GM21576 (cell line): ENCODE results near the gene SEMA4D.

Experiments
- ATAC-seq: cut with Tn5 transposase; IDR thresholded peaks from one replicate; pipeline ENCODE4 v1.9.1; 2021; ENCODE audit warnings: mild to moderate bottlenecking, moderate library complexity; ENCODE audit not compliant: unreplicated experiment

SEMA4D gene

DNA sequence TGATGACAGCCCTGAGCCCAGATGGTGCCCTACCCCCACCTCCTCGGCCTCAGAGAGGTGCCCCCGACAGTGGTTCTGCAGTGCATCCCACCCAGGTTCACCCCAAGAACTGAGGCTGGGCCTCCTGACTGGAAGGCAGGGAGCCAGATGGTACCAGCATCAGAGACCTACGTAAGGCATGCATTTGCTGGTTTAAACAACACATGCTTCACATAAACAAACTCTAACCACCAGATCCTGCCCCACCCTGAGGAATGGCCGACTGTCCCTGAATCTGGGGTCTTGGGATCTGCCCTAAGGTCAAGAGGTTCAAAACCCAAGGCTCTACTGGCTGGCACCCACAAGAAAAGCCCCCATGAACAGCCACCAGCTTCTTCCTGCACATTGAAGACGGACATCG is 106.3 kb downstream of the SEMA4D start:
- no peak for ATAC-seq

DNA sequence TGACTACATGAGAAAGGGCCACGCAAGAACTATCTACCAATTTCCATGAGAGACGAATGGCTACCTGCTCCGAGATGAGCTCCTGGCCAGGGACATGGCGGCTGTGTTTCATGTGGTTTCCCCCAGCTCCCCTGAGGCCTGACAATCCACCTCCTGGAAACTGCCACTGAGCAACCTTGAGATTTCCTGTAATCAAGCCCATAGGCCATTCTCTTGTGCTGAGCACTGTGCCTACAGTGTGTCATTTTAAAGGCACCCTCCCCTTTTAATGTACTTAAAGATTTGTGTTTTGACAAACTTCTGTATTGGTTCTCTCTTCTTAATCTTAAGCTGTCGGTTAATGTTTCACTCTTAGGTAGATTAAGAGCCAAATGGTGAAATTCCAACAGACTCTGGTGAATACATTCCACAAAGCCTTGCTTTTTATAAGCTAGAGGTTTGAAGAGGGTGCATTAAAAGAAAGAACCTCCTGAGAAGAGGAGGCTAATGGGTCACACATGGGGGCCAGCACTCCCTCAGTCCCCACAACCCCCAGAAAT is 107.3 kb downstream of the SEMA4D start:
- ATAC-seq = no peak

DNA sequence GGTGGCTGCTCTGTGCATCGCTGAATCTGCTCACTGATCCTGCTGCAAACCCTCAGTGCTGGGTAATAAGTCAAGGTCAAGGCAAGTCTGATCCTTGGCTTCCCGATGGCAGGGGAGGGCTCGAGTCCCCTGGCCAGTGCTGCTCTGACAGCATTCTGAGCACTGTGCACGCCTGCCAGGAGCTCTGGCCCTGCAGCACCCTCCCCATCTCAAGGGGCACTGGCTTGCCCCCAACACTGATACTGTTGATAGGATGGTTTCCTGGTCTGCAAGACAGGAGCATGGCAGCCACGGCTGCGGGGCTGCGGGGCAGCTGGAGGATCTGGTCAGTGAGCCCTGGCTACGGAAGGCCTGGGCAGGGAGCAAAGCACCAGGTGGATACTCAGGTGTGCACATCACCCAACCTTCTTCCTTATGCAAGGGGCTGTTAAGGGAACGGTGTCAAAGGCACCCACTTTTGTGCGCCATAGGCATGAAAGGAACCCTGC is 107.8 kb downstream of the SEMA4D start:
- ATAC-seq = no peak

GRCh38 chr9:89388868-89389177 is 109.1 kb downstream of the SEMA4D start:
- no peak for ATAC-seq

DNA sequence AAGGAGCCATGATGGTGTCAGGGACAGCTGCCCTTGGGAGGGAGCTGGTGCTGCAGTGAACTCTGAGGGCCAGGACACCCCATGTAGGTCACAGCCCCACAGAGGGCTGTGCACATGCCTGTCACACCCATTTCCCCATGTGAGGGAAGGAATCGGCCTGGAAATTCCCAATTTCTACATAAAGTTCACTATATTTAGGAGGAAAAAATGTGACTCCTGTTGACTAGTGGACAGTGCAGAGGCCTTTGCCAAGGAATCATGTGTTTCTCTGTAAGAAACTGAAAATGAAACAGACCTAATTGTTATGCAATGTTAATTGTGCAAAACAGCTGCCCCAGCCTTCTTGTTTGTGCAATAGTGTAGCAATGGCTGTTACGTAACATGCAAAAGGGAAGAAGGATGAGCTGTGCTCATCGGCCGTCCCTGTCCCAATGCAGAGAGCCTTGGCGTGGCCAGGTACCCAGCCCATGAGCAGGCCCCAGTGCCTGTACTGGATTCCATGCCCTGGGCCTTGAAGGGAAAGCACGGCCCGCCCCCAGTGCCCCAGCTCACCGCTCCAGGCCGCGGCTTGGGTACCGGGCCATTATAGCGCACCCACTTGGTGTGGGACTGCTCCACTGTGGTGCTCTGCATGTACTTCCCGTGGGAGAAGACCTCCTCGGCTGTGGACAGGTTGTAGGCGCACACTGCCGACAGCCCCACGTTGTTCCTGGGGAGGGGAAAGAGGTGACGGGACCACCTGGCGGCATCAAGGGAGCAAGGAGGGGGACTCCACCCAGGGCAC is 109.6 kb downstream of the SEMA4D start:
- no peak for ATAC-seq

- ATAC-seq = no peak
Observed at GRCh38 chr9:89387197-89387849, 110.6 kb downstream of the SEMA4D start.

DNA sequence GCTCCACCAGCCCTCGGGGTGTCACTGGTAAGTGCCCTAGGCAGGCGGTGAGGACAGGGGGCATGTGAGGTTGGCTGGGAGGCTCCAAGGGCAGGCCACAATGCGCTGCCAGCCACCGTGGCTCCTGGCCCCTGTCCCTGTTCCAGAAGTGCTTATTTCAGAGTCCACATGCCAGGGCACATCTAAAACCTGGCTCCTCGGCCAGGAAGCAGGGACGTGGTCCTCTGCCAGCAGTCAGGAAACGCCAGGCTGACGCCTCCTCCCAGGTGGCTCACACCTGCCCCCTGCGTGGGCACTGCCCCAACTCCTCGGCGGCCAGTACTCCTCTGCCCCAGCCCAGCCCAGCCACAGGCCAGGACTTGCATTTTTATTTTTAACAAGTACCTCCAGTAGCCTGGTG is 111.1 kb downstream of the SEMA4D start:
- no peak for ATAC-seq

- ATAC-seq = no peak
Observed at GRCh38 chr9:89386206-89386605, 111.7 kb downstream of the SEMA4D start.

DNA sequence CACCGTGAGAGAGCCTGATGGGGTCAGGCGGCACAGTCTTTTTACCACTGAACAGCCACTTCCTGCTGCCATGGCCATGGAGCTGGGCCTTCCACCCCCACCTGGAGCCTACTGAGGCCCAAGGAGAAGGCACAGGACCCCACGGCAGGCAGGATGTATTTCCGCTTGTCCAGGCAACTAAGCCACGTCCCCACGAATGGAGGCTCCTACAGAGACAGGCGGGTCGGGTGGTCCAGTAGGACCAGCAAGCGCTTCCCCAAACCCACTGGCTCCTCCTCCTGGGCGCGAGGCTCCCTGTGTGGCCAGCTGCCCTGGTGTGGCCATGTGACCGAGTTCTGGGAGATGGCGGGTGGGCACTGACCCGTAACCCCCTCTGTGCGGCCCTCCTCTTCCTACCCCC is 113.1 kb downstream of the SEMA4D start:
- no peak for ATAC-seq

GRCh38 chr9:89383721-89384300 is 114.1 kb downstream of the SEMA4D start:
- ATAC-seq = no peak

DNA sequence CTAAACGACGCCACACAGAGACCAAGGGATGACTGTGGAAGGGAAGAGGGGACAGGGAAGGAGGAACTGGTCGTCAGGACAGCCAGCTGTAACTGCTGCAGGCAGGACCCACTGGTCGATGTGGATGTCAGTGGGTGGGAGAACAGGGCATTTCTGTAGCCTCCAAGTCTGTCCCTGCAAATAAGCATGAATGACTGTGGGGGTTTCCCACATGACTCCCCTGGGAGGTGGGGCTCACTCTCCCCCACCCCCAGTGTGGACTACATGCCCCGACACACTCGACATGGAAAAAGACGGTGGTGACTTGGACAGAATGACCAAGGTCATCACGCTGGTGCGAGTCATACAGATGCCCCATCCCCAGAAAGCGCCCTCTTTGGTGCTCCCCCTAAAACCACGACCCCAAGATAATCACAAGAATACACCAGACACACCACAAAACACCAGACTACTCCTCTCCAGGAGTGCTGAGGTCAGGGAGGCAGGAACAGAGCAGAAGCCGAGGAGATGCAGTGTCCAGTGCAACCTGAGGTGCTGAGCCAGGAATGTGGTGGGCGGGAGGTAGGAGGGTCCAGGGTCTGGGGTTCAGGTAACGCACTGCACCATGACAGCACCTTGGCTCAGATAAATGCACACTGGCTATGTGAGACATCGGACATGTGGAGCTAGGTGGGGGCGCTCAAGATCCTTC is 114.7 kb downstream of the SEMA4D start:
- ATAC-seq = no peak

- ATAC-seq = no peak
Observed at GRCh38 chr9:89382026-89382986, 115.6 kb downstream of the SEMA4D start.

GRCh38 chr9:89381308-89381609 is 116.7 kb downstream of the SEMA4D start:
- no peak for ATAC-seq

DNA sequence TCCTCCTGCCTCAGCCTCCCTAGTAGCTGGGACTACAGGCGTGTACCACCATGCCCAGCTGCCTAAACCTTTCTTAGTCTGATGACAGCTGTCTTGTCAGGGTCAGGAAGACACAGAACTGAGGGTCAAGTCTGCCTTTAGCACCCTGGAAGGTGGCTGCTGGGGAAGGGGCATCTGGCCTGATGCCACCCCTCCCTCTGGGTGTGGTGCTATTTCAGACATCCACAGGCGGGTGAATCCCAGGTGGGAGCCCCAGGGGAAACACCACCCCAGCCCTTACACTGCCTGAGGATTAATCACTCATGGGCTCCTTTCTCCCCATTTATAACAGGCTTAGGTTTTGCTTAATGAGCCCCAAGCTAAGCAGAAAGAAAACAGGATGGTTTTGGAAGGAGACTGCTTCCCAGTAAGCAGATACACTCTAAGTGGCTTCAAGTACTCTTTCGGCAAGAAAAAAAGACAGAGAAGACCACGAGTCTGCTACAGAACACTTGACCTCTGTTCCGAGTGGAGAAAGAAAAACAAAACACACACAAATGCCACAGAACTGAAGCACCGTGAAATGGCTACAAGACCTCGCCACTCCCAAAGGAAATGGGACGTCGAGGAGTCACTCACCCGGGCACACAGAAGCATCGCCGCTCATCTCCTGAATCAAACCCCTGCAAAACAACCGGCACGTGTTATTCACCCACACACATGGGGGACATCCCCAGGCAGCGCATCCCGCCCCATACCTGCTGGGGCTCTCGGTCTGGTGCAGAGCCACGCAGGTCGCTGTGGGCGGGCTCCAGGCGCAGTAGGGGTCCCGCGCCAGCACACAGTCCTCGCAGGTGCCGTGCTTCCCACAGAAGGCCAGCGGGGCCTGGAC is 117.2 kb downstream of the SEMA4D start:
- ATAC-seq = no peak

DNA sequence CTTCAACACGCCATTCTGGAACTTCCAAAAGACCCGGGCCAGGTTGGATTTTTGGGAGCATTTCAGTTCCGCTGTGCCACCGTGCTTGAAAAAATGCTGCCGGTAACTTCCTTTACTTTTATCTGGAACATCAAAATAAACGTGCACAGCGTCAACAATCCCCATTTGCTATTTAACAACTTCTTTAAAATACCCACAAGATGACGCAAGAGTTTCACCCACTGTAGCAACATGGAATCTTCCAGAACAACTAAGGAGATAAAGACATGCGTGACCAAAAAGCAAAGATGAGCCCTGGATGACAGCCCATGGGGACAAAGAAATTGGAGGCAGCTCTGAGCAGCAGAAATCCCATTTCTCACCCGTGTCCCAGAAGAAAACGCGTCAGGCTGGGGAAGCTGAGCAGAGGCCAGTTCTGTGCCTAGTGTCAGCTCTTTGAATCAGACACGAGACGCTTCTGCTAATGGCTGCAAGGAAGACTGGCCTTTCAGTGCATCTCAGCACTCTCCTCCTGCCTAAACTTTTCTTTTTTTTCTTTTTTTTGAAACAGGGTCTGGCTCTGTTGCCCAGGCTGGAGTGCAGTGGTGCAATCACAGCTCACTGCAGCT is 118.3 kb downstream of the SEMA4D start:
- no peak for ATAC-seq

DNA sequence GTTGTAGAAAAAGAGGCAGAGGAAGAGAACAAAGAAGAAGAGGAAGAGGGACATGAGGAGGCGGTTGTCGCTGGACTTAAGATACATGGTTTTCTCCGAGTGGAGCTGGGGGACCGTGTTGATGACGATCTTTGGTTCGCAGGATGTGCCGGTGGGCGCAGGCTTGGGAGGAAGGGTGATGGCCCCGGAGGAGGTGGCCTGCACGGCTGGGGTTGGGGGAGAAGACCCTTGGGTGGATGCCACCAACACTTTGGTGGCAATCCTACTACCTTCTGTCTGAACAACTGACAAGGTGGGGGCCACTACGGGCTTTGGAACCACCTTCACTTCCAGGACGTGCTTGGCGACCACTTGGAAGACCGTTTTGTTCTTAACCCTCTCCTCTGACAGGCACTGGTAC is 118.9 kb downstream of the SEMA4D start:
- no peak for ATAC-seq

DNA sequence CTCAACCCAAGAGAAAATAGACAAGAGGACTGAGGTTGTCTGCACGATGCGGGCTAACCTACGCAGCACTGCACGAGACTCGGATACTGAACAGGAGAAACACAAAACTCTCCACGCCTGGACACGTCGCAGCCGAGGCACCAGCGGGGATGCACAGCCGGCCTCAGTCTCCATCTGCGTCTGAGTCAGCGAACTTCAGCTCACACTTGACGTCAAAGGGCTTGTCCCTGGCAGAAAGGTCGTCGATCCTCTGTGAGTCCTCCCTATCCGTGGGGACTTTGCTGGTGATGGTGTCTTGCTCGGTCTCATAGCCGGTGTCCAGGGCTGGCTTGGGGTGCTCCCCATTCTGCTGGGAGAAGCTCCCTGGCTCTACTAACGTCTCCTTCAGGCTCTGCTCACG is 119.4 kb downstream of the SEMA4D start:
- ATAC-seq = no peak

- ATAC-seq = no peak
Observed at GRCh38 chr9:89377411-89377810, 120.5 kb downstream of the SEMA4D start.

DNA sequence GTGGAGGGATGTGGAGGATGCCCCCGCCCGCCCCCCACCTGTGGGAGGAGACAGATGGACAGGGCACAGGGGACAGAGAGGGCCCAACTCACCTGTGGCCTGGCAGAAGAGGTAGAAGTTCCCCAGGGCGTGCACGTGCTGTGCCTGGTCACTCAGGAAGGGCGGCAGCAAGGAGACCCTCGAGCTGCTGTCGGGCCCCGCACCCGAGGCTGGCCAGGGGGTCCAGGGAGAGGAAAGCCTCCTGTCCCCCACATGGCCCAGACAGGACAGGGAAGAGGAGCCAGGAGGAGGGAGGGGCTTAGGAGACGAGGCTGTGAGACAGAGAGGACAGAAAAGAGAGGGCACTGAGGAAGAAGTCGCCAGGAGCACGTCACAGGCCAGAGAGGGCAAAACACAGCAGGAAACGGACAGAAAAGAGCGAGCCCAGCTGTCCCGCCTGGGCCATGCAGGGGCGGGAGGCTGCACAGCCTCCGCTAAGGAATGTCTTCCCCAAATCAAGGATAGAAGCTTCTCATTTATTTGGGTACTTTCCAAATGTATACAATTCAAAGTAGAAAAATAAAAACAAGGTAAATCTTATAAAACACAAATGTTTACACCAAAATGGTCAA is 121.1 kb downstream of the SEMA4D start:
- no peak for ATAC-seq
